HEK293T (cell line): ENCODE measurements around the gene NOL4L.

Experiments
- CTCF ChIA-PET: fragments of 350-600 bp; formaldehyde crosslinking; extraction: SDS; loops from one replicate; lab custom pipeline; 2021; ENCODE audit warnings: antibody characterized with exemption, inconsistent platforms; lab: Yijun Ruan, JAX
- POLR2A ChIA-PET: fragments of 350-600 bp; formaldehyde crosslinking; extraction: SDS; loops from one replicate; lab custom pipeline; 2020; ENCODE audit warnings: antibody characterized with exemption, inconsistent platforms; lab: Yijun Ruan, JAX
- DNase-seq: peaks from one replicate; pipeline ENCODE4 v3.0.0; 2012; ENCODE audit warnings: mixed read lengths; ENCODE audit errors: extremely low spot score
- ARNT ChIP-seq: fragments of 450-650 bp; IDR thresholded peaks from 2 replicates; pipeline ENCODE4 v1.6.1; 2017; ENCODE audit warnings: mild to moderate bottlenecking
- BHLHE40 ChIP-seq: fragments of 450-650 bp; IDR thresholded peaks from 2 replicates; pipeline ENCODE4 v1.6.1; 2016; ENCODE audit warnings: mild to moderate bottlenecking, moderate library complexity, borderline replicate concordance
- CTBP1 ChIP-seq: fragments of 450-650 bp; IDR thresholded peaks from 2 replicates; pipeline ENCODE4 v1.6.1; 2016; ENCODE audit warnings: borderline replicate concordance
- ELF4 ChIP-seq: fragments of 450-650 bp; IDR thresholded peaks from 2 replicates; pipeline ENCODE4 v1.6.1; 2017; ENCODE audit warnings: antibody characterized with exemption
- FOXA1 ChIP-seq: fragments of 450-650 bp; IDR thresholded peaks from 2 replicates; pipeline ENCODE4 v1.6.1; 2016; ENCODE audit warnings: mild to moderate bottlenecking
- FOXK2 ChIP-seq: fragments of 450-650 bp; IDR thresholded peaks from 2 replicates; pipeline ENCODE4 v1.6.1; 2016; ENCODE audit warnings: mild to moderate bottlenecking
- FOXM1 ChIP-seq: fragments of 450-650 bp; IDR thresholded peaks from 2 replicates; pipeline ENCODE4 v1.6.1; 2017; ENCODE audit warnings: mild to moderate bottlenecking, borderline replicate concordance
- HDGF ChIP-seq: fragments of 450-650 bp; IDR thresholded peaks from 2 replicates; pipeline ENCODE4 v1.6.1; 2017; ENCODE audit warnings: antibody characterized with exemption, borderline replicate concordance
- L3MBTL2 ChIP-seq: fragments of 450-650 bp; conservative IDR thresholded peaks from 2 replicates; pipeline ENCODE4 v1.6.1; 2016; ENCODE audit warnings: mild to moderate bottlenecking
- LEF1 ChIP-seq: fragments of 450-650 bp; IDR thresholded peaks from 2 replicates; pipeline ENCODE4 v1.6.1; 2017; ENCODE audit warnings: mild to moderate bottlenecking, borderline replicate concordance
- NFRKB ChIP-seq: fragments of 450-650 bp; IDR thresholded peaks from 2 replicates; pipeline ENCODE4 v1.6.1; 2016; ENCODE audit warnings: mild to moderate bottlenecking, moderate library complexity
- PKNOX1 ChIP-seq: fragments of 450-650 bp; IDR thresholded peaks from 2 replicates; pipeline ENCODE4 v1.6.1; 2016
- SP1 ChIP-seq: fragments of 450-650 bp; IDR thresholded peaks from 2 replicates; pipeline ENCODE4 v1.6.1; 2017
- SUZ12 ChIP-seq: fragments of 450-650 bp; IDR thresholded peaks from 2 replicates; pipeline ENCODE4 v1.6.1; 2016; ENCODE audit warnings: mild to moderate bottlenecking
- TARDBP ChIP-seq: fragments of 450-650 bp; IDR thresholded peaks from 2 replicates; pipeline ENCODE4 v1.6.1; 2016
- ZNF384 ChIP-seq: fragments of 450-650 bp; IDR thresholded peaks from 2 replicates; pipeline ENCODE4 v1.6.1; 2016

NOL4L gene

GRCh38 chr20:32611286-32611685 is 26.2 kb upstream of the NOL4L start:
- no peak for TF ChIP-seq PKNOX1
- no peak for TF ChIP-seq SUZ12
- no peak for TF ChIP-seq NFRKB
- TF ChIP-seq FOXK2: no peak
- ChIA-PET CTCF (interaction anchor here (1.0 kb wide), 1 partner anchor 18 kb away, joined by 3 read pairs; no protein-coding TSS in a partner anchor), POLR2A (no interaction called here)
- no peak for DNase-seq

GRCh38 chr20:32610472-32611218 is 25.5 kb upstream of the NOL4L start:
- TF ChIP-seq TARDBP: no peak
- TF ChIP-seq FOXK2: no peak
- TF ChIP-seq CTBP1: no peak
- TF ChIP-seq L3MBTL2: no peak
- TF ChIP-seq NFRKB: no peak
- TF ChIP-seq ELF4: no peak
- no peak for TF ChIP-seq LEF1
- no peak for TF ChIP-seq FOXM1
- no peak for TF ChIP-seq ZNF384
- TF ChIP-seq ARNT: no peak
- TF ChIP-seq PKNOX1: no peak
- no peak for TF ChIP-seq BHLHE40
- TF ChIP-seq SP1: no peak
- no peak for TF ChIP-seq FOXA1
- TF ChIP-seq SUZ12: no peak
- DNase-seq: no peak
- ChIA-PET POLR2A (no interaction called here), CTCF (no interaction called here)

- ChIA-PET CTCF (no interaction called here), POLR2A (no interaction called here)
- DNase-seq: no peak
- TF ChIP-seq NFRKB: no peak
- TF ChIP-seq ELF4: no peak
- TF ChIP-seq FOXK2: no peak
- TF ChIP-seq LEF1: no peak
- TF ChIP-seq PKNOX1: no peak
- TF ChIP-seq ARNT: no peak
- no peak for TF ChIP-seq BHLHE40
- no peak for TF ChIP-seq L3MBTL2
- TF ChIP-seq ZNF384: no peak
- no peak for TF ChIP-seq HDGF
These were observed 24.9 kb upstream of the NOL4L start for GRCh38 chr20:32609993-32610392.

- ChIA-PET POLR2A (no interaction called here), CTCF (interaction anchor here (1.3 kb wide), 1 partner anchor 87 kb away, joined by 3 read pairs; no protein-coding TSS in a partner anchor)
- DNase-seq: no peak
- no peak for TF ChIP-seq L3MBTL2
- TF ChIP-seq BHLHE40: no peak
- TF ChIP-seq CTBP1: no peak
- TF ChIP-seq LEF1: no peak
- no peak for TF ChIP-seq FOXK2
- TF ChIP-seq TARDBP: no peak
- TF ChIP-seq NFRKB: no peak
- TF ChIP-seq ELF4: no peak
- TF ChIP-seq PKNOX1: no peak
- TF ChIP-seq ZNF384: no peak
- TF ChIP-seq SUZ12: no peak
- no peak for TF ChIP-seq HDGF
- TF ChIP-seq ARNT: no peak
- TF ChIP-seq SP1: no peak
These were observed 24.1 kb upstream of the NOL4L start for GRCh38 chr20:32609111-32609773.

- POLR2A ChIA-PET: no interaction called here
- TF ChIP-seq FOXA1 (no peak), SP1 (no peak), NFRKB (no peak), SUZ12 (no peak), FOXM1 (no peak), HDGF (no peak), LEF1 (no peak)
- CTCF ChIA-PET: interaction anchor here (1.3 kb wide), 1 partner anchor 86 kb away, joined by 3 read pairs; no protein-coding TSS in a partner anchor
- no peak for DNase-seq
These were observed 23.5 kb upstream of the NOL4L start for GRCh38 chr20:32608664-32609015.
